8988T (cell line): ENCODE results near the gene CACNA1F.

Experiments used
- DNase-seq: peaks from one replicate; pipeline ENCODE4 v3.0.0; 2011

CACNA1F gene

DNA sequence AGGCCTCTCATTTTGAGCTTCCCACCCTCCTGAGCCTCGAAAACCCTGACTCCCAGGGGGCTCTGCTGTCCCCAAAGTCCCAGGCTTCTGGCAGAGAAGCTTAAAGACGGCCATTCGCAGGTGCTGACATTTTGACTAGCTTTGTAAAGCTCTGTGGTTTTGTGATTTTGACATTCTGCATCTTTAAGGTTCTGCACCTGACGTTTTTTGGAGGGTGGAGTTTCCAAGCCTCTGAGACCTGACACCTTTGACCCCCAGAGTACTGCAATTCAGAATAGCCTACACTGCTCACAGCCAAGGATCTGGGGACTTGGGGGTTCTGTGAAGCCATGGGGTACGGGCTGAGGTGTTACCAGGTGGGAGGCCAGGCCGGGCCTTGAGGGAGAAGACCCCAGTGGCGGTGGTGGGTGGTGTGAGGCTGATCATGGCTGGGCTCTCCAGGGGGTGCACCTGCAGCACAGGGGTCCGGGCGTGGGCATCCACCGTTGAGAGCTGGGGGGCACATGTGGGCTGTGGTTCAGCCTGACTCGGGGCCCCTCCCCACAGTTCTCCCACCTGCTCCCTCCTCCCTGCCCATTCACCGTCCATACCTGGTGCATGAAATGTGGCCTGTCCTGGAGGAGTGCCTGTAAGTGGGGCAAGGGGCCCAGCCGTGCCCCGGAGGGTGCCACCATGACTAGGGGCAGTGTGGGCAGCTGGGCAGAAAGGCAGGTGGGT is 24.1 kb upstream of the CACNA1F start:
- DNase-seq: no peak

GRCh38 chrX:49256268-49256995 is 23.3 kb upstream of the CACNA1F start:
- DNase-seq: no peak

- DNase-seq: no peak
Measured at GRCh38 chrX:49254639-49255038, 21.5 kb upstream of the CACNA1F start.

DNA sequence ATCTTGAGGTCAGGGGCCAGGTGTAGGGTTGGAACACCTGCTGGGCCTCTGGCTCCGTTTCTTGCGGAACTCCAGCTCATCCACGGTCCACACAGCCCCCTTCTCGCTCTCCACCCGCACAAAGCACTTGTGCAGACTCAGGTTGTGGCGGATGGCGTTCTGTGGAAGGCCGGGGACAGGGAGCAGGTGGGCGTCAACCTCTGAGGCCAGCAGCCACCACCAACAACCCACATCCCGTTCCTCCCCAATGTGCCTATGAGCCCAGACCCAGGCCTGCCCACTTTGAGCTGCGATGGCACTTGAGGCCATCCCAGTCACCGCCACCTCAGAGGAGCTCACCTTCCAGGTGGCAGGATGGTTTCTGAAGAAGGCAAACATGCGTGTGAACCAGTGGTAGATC is 18.2 kb upstream of the CACNA1F start:
- no peak for DNase-seq

GRCh38 chrX:49250578-49250977 is 17.4 kb upstream of the CACNA1F start:
- no peak for DNase-seq

GRCh38 chrX:49250066-49250465 is 16.9 kb upstream of the CACNA1F start:
- no peak for DNase-seq

GRCh38 chrX:49249616-49250015 is 16.5 kb upstream of the CACNA1F start:
- DNase-seq: no peak

- no peak for DNase-seq
Measured at GRCh38 chrX:49249071-49249470, 15.9 kb upstream of the CACNA1F start.

GRCh38 chrX:49247916-49248811 is 15.0 kb upstream of the CACNA1F start:
- DNase-seq: no peak

GRCh38 chrX:49247346-49247745 is 14.2 kb upstream of the CACNA1F start:
- DNase-seq: no peak

GRCh38 chrX:49246541-49246940 is 13.4 kb upstream of the CACNA1F start:
- no peak for DNase-seq

- DNase-seq: no peak
Measured at GRCh38 chrX:49244207-49244606, 11.1 kb upstream of the CACNA1F start.

GRCh38 chrX:49243166-49243565 is 10.0 kb upstream of the CACNA1F start:
- no peak for DNase-seq

DNA sequence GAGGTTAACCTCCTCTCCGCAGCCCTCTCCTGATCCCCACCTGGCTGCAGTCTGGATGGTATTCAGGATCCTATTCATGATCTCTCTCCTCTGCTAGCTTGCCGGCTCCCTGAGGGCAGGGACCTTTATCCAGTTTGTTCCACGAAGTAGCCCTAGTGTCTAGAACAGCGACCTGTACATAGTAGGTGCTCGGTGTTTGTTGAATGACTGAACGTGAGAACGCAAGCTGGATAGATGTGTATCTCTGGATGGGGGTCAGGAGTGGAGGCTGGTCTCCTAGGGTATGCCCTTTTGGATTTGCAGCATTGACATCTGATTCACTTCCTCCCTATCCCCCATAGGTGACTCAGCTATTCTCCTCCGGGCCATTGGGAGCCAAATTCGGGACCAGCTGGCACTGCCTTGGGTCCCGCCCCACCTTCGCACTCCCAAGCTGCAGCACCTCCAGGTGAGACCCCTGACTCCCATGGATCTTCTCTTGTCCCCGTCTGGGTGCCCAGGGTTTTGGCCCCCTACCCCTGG is 9.5 kb upstream of the CACNA1F start:
- no peak for DNase-seq

DNA sequence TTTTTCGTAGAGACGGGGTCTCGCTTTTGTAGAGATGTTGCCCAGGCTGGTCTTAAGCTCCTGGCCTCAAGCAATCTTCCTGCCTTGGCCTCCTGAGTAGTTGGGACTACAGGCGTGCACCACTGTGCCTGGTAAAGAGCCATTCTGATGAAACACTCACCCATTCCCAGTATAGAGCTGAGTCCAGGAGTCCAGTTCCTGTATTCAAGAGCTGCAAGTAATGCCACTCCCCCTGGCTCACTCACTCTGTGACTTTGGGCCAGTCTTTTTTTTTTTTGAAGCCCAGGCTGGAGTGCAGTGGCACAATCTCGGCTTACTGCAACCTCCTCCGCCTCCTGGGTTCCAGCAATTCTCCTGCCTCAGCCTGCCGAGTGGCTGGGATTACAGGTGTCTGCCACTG is 5.6 kb upstream of the CACNA1F start:
- no peak for DNase-seq

GRCh38 chrX:49237060-49237459 is 3.9 kb upstream of the CACNA1F start:
- no peak for DNase-seq

GRCh38 chrX:49233887-49234555 is 881 bp upstream of the CACNA1F start:
- no peak for DNase-seq

GRCh38 chrX:49232525-49232924 is 615 bp downstream of the CACNA1F start:
- no peak for DNase-seq

GRCh38 chrX:49231333-49232000 is 1.7 kb downstream of the CACNA1F start:
- no peak for DNase-seq

DNA sequence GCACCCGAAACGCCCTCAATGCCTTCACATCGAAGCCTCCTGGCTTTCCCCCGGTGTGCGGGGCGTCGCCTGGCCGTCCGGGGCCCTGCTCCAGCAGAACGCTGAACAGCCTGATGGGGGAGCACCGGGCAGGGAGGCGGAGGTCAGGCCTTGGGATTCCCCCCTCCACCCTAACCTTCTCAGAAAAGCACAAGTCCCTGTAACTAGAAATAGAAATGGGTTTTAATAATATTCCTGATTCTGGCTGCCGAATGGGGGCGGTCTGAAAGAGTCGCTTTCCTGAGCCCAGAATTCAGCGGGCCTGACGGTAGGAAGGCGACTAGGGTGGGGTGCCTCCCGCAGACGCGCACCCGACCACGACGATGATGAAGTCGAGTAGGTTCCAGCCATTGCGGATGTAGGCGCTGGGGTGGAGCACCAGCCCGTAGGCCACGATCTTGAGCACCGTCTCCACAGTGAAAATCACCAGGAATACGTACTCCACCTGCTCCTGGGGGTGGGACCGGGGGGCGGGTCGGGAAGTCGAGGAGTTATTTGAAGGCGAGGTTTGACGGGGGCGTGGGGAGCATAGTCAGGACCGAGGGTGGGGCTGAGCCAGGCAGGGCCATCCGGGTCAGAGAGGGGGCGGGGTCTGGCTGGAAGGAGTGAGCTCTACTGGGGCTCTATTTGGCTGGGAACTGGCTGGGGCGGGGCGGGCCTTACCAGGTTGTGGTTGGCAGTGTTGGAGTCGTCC is 2.5 kb downstream of the CACNA1F start:
- no peak for DNase-seq

DNA sequence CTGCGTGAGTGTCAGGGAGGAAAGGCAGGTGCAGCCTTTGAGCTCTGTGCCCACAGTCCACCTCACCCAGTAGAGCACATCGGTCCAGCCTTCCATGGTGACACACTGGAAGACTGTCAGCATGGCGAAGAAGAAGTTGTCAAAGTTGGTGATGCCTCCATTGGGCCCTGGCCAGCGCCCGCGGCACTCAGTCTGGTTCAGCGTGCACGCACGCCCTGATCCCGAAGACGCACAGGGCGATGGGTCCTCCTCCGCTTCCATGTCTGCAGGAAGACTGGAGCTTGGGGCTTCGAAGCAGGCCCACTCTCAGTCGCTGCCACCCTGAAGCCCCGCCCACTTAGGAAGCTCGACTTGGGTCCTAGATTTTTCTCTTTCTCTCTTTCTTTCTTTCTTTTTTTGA is 5.0 kb downstream of the CACNA1F start:
- no peak for DNase-seq

GRCh38 chrX:49227726-49228125 is 5.4 kb downstream of the CACNA1F start:
- no peak for DNase-seq
